ENCODE measurements around the gene SATB2.

SATB2 gene

DNA sequence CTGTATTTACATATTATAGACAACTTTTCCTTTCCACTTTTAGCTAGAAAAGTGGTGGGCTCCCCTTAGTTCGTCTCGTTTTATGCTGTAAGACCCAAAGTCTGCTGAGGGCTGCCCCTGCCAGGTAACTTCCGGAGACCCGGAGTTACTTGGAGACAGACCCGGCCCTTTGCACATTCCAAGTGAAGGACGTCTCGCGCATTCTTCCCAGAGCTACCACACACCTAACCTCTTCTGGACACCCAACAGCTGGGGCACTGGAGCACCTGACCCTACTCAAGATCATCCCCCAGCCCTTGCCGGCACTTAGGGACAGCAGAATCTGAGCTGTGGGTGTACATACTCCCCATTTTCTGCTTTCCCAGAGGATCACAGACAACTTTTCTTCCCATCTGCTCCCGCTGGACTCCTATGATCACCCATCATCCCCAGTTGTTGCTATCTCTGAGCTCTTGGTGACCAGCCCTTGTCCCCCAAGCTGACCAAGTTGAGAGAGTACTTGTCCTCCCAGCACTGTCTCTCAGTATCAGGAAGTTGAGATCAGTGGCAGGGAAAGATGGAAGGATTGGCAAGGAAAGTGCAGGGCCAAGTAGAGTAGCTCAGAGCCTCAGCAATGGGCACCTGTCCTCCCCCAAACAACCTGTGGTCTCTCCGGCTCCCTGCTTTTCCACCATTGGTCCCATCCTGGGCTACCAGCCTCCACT, 8.4 kb upstream of the SATB2 start:
- DNase-seq, result no peak

DNA sequence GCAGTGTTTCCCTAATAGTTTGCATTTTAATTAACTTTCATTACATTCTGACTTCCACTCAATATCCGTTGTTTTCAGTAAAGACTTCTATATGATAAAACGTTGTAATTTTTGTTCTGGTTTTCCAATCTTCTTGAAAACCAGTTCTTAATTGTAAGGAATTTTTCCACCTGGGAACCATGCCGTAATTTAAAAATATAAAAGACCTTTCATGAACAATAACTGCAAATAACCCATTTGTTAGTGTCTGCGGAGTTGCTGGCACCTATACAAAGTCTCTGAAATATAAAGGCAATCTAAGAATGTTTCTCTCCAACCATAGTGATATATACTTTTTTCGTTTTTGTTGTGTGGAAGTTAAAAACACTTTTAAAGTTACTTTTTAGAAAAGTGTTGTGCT, 7.7 kb upstream of the SATB2 start:
- no peak for DNase-seq

GRCh38 chr2:199464606-199465352, 7.0 kb upstream of the SATB2 start:
- DNase-seq, result no peak

GRCh38 chr2:199463708-199464605, 6.2 kb upstream of the SATB2 start:
- no peak for DNase-seq

DNA sequence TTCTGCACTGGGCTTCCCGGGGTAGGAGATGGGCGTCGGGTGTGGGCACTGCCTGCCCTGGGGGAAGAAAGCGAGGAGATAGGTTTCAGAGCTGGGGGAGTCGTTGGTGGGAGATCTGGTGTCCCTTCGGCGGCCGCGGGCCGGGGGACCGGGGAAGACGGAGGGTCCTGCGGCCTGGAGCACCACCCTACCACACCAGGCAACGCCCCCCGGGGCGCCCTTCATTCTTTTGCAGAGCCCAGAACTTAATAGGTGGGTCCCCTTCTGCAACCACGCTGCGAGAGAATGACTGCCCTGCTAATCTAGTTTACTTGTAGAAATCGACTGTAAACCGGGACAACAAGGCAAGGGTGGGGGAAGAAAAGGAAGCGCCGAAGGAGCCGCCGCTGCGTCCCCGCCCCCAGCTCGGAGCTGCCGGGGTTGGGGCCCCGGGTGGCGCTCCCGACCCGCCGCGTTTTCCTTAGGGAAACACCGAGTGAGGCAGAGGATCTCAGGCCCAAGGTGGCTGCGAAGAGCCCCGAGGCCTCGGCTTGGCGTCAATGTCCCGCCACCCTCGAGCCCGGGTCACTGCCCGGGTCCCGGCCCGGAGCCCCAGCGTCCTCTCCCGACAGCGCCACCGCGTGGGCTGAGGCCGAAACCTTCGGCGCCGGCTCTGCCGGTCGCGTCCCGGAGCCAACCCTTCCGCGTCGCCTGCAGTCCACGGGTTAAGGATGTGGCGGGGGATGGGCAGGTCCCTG, 5.4 kb upstream of the SATB2 start:
- DNase-seq, result peak; percentile 40

DNA sequence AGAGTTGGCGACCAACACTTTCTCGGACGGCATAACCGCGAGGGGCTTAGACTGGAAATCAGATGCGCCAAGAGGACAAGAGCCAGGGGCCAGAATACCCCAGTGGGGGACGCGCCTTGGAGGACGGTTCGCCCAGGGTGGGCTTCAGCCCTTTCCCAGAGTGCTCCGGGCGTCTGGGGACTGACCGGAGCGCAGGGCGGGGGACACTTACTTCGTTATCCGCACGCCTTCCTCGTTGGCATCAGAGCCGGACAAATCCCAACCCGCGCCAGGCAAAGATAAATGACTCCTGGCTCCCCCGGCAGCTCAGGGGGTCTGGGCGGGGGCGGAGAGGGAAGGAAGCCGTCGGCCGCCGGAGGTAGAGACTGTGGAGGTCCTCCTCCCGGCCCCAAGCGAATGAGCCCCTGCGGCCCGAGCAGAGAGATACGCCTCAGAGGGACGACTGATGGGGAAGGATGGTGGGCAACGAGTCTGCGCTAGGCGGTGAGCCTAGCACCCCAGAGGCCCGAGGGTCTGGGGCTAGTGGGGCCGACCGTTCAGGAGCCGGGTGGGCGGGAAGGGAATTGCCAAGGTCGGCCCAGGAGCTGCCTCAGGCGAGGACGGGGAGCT, 4.7 kb upstream of the SATB2 start:
- no peak for DNase-seq

DNA sequence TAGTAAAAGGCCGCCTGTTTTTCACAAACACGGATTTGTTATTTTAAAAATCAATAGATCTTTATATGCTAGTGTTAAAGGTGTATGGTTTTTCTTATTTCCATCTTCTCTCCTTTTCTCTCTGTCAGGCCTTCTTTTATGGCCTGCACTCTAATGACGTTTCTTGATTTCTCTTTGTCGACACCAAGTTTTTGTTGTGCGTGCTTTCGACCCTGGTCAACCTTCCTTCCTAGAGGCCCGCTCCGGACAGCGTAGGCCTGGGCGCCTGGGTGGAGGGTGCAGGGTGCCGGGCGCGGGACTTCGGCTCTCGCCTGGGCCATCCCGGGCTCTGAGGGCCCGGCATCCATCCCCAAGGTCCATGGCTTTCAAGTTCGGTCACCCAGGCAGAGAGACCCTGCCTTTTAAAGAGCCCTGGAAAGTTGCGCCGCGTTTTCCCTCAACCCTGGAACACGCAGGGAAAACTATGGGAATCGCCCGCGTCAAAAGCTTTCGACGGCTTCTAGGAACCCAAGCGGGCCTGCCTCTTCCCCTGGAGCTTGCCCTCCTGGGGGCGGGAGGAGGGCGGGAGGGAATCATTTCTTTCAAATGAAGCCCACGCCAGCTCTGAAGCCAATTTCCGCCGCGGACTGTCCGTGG, 4.1 kb upstream of the SATB2 start:
- no peak for DNase-seq

DNA sequence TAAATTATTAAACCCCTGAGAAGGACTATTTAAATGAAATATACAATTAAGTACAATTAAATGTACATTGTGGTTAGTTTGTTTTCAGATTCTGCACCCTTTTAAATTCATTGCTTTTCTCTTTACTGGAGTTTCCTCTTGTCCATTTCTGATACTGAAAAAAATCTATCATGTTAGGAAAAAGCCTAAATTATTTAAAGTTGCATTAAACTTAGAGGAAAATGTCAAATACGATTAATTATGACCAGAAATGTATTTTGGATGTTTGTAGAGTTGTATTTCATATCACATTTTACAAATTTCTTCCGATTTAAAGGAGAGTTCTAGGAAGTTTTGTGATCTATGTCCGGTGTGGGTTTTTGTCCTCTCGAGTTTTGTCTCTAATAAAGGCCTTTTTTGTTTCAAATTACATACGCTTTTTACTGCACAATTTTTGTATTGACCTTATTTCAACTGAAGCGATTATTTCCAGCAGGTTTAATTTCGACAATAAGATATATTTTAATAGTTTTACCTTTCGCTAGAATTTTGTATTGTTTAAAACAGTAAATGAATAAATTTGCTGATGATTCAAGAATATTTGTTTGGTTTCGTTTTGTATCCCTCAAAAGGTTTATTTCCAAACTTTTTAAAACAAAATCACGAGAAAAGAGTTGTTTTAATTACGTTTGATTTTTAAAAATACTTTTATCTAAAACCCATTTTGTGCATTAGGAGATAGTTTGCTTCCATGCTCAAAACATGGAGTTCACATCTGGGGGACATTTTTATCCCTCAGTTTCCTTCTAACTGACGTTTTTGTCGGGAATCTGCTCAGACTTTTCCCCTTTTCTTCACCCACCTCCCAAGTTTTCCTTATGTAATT, 3.3 kb upstream of the SATB2 start:
- no peak for DNase-seq

GRCh38 chr2:199460101-199460671, 2.4 kb upstream of the SATB2 start:
- DNase-seq, result no peak

DNA sequence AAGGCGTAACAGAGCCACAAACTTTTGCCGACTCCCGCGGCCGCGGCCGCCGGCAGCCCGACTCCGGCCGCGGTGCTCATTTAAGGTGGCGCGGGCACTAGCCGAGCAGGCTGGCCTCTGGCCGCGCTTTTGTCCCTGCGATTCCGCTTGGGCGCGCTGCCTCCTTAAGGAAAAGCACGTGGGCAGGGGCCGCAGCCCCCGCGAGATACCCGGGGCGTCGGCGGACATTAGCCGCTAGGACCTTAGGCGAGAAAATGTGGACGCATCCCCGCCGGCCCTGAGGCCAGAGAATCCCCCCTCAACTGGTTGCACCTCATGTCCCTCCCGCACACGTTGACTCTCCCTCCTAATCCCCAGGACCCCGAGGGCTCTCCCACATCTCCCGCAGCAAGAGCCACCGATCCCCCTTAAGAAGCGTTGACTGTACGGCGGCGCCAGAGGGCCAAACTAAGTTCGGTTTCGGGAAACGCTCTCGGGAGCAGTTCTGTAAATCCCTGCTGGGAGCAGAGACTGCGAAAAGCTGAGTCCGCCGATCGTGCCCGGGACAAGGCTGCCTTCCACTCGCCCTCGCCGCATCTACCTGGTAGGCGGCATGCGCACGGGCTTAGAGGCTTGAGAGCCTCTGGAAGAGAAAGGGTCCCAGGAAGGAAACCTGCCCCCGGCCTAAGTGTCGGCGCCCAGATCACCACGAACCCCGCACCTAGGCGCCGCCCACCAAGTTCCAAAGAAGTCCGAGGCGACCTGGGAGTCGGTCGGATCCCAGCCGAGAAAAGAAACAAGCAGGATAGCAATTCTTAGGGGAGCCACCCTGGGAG, 1.8 kb upstream of the SATB2 start:
- DNase-seq, result peak; percentile 70

GRCh38 chr2:199458806-199459285, 1.1 kb upstream of the SATB2 start:
- DNase-seq, result peak; percentile 27

GRCh38 chr2:199458009-199458805, 468 bp upstream of the SATB2 start:
- DNase-seq, result peak; percentile 24

DNA sequence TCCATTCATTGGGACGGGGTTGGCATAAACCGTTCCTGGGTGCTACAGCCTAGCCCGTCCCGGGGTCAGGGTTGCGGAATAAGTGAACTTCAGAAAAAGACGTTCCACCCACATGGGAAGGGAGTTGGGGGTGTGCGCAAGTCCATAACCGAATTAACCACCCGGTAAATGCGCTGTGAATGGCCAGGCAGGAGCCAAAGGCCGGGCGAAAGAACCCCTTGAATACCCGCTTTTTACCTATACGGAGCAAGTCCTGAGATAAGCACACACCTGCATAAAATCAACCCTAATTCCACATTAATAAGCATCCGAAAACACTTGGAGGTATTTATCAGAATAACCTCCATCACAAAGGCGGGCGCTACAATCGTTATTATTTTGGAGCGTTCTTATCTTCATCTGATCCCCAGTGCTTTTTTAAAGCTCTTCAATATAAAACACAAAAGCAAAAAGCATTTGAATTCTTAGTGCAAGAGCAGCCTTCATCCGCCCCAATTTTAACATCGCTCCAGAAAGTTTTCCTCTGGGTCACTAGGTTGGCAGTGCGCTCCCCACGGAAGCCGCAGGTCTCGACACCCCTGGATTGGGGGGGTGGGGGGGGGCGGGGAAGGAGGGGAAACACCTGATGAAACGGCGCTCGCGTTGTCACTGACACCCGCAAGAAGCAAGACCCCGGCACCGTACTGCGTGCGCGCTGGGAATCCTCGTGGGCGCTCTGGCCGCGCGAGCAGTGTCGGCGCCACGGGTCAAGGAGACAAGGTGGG, 1.2 kb downstream of the SATB2 start:
- no peak for DNase-seq

GRCh38 chr2:199455545-199456382, 2.0 kb downstream of the SATB2 start:
- no peak for DNase-seq

GRCh38 chr2:199455210-199455544, 2.6 kb downstream of the SATB2 start:
- no peak for DNase-seq

- DNase-seq, result no peak
Measured at GRCh38 chr2:199452991-199453379, 4.8 kb downstream of the SATB2 start.

All from activated naive CD4-positive, alpha-beta T cell treated with Interleukin-2 at 50 U/mL for 16 hours (primary cell).